HepG2 (cell line): Measurements from ENCODE around the gene KIF1B. TPM values are rescaled to one million over a fixed set of nuclear protein-coding genes. Genes with fewer than 3 reads are reported as not detected.

ENCODE experiments used
- BRF2 ChIP-seq: sonication (generic); formaldehyde crosslinking; IDR thresholded peaks from 2 replicates; pipeline ENCODE4 v1.8.1; 2022; ENCODE audit warnings: mild to moderate bottlenecking, missing genetic modification reagents
- CREBL2 ChIP-seq: sonication (generic); formaldehyde crosslinking; IDR thresholded peaks from 2 replicates; pipeline ENCODE4 v1.8.1; 2023; ENCODE audit warnings: missing genetic modification reagents, mild to moderate bottlenecking, borderline replicate concordance
- FOXJ3 ChIP-seq: sonication (generic); formaldehyde crosslinking; IDR thresholded peaks from 2 replicates; pipeline ENCODE4 v1.4.0; 2020; ENCODE audit warnings: missing genetic modification reagents, mild to moderate bottlenecking, borderline replicate concordance
- GPN1 ChIP-seq: sonication (generic); formaldehyde crosslinking; IDR thresholded peaks from 2 replicates; pipeline ENCODE4 v1.5.1; 2020; ENCODE audit warnings: missing genetic modification reagents, borderline replicate concordance
- MYPOP ChIP-seq: sonication (generic); formaldehyde crosslinking; IDR thresholded peaks from 2 replicates; pipeline ENCODE4 v1.8.1; 2023; ENCODE audit warnings: mild to moderate bottlenecking, moderate library complexity, missing genetic modification reagents
- RBAK ChIP-seq: sonication (generic); formaldehyde crosslinking; IDR thresholded peaks from 2 replicates; pipeline ENCODE4 v1.5.1; 2020; ENCODE audit warnings: mild to moderate bottlenecking, missing genetic modification reagents
- RFXAP ChIP-seq: sonication (generic); formaldehyde crosslinking; IDR thresholded peaks from 2 replicates; pipeline ENCODE4 v1.4.0; 2020; ENCODE audit warnings: missing genetic modification reagents, borderline replicate concordance
- ZNF12 ChIP-seq: sonication (generic); formaldehyde crosslinking; IDR thresholded peaks from 2 replicates; pipeline ENCODE4 v1.5.0; 2020; ENCODE audit warnings: missing genetic modification reagents
- ZNF407 ChIP-seq: sonication (generic); formaldehyde crosslinking; IDR thresholded peaks from one replicate; pipeline ENCODE4 v1.5.1; 2020; ENCODE audit warnings: mild to moderate bottlenecking, missing genetic modification reagents; ENCODE audit errors: not compliant biosample characterization
- ZNF546 ChIP-seq: sonication (generic); formaldehyde crosslinking; conservative IDR thresholded peaks from 2 replicates; pipeline ENCODE4 v1.8.1; 2023; ENCODE audit warnings: mild to moderate bottlenecking, missing genetic modification reagents
- ZNF567 ChIP-seq: sonication (generic); formaldehyde crosslinking; IDR thresholded peaks from 2 replicates; pipeline ENCODE4 v1.8.1; 2023; ENCODE audit warnings: mild to moderate bottlenecking, missing genetic modification reagents, borderline replicate concordance
- ZNF672 ChIP-seq: sonication (generic); formaldehyde crosslinking; IDR thresholded peaks from 2 replicates; pipeline ENCODE4 v1.8.1; 2022; ENCODE audit warnings: missing genetic modification reagents
- ZNF790 ChIP-seq: sonication (generic); formaldehyde crosslinking; IDR thresholded peaks from 2 replicates; pipeline ENCODE4 v1.8.0; 2022; ENCODE audit warnings: missing genetic modification reagents, mild to moderate bottlenecking, borderline replicate concordance
- ZNF816 ChIP-seq: sonication (generic); formaldehyde crosslinking; IDR thresholded peaks from 2 replicates; pipeline ENCODE4 v1.8.0; 2022; ENCODE audit warnings: missing genetic modification reagents, mild to moderate bottlenecking, borderline replicate concordance
- ZUFSP ChIP-seq: sonication (generic); formaldehyde crosslinking; IDR thresholded peaks from 2 replicates; pipeline ENCODE4 v1.9.0; 2021; ENCODE audit warnings: missing genetic modification reagents, mild to moderate bottlenecking, borderline replicate concordance
- polyA plus RNA-seq, 8 experiments: library from polyadenylated mRNA; depleted of rRNA in 3 of 8; stranded (reverse) in 7 of 8; unstranded in 1 of 8; fragments of >200 nt; fragmentation: Illumina TruSeq in 4 of 8; extraction: Trizol in 4 of 8; gene quantifications; 2 replicates each; pipeline versions ENCODE4 v1.2.1 to v1.2.3, GENCODE V29; 2011 to 2016; ENCODE audit warnings: low read depth in 4 of 8, missing spikeins in 1 of 8, mixed read lengths in 1 of 8; ENCODE audit not compliant: insufficient read depth in 1 of 8
- total RNA-seq, 5 experiments: library from RNA; depleted of rRNA; stranded (reverse); fragments of >200 nt; fragmentation: Illumina TruSeq; extraction: Trizol; gene quantifications; 2 replicates each; pipeline ENCODE4 v1.2.3, GENCODE V29; 2016; ENCODE audit warnings: low read depth in 1 of 5

Gene KIF1B
- total and polyA plus RNA-seq, 2 of the 13 experiments (the other 11 are each of a cell fraction or from before 2014, with no cell fraction given): 26.7 to 32.5 TPM

- no peak for TF ChIP-seq BRF2
- no peak for TF ChIP-seq ZNF672 (CRISPR knock-in tag)
- no peak for TF ChIP-seq GPN1 (CRISPR knock-in tag)
- TF ChIP-seq ZNF816: peak; percentile 56
- TF ChIP-seq ZNF12 (CRISPR knock-in tag): no peak
- peak; percentile 86 for TF ChIP-seq ZNF407 (CRISPR knock-in tag)
- no peak for TF ChIP-seq RBAK (CRISPR knock-in tag)
- peak; percentile 42; the same call in 1 of the 2 replicates for TF ChIP-seq ZNF546
- TF ChIP-seq MYPOP (CRISPR knock-in tag): no peak
- TF ChIP-seq RFXAP (CRISPR knock-in tag): peak; percentile 56; the same call in 1 of the 2 replicates
- TF ChIP-seq ZNF567 (CRISPR knock-in tag): no peak
- no peak for TF ChIP-seq ZUFSP (CRISPR knock-in tag)
- peak; percentile 54; the same call in 1 of the 2 replicates for TF ChIP-seq FOXJ3 (CRISPR knock-in tag)
- no peak for TF ChIP-seq CREBL2 (CRISPR knock-in tag)
- no peak; the same call in 1 of the 2 replicates for TF ChIP-seq ZNF790 (CRISPR knock-in tag)
Observed at GRCh38 chr1:10209905-10210810, at the start of gene KIF1B (continued).
